ENCODE measurements around the gene DDX41.
A peak's percentile ranks its signal among the peaks of the same experiment; 100 is the strongest.

DDX41 gene

DNA sequence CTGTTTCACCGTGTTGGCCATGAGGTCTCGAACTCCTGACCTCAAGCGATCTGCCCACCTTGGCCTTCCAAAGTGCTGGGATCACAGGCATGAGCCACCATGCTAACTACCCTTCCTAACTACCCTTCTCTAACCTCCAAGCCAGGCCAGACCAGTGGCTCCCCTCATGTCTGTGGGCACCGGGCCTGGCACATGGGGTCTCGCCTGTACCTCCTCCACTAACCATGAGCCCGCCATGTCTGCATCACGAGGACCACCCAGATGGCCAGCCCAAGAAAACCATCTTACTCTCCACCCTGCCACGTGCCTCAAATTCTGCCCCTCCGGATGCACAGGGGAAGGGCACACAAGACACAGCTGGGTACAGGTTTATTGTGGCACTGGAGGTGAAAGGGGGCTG is 33.7 kb downstream of the DDX41 start:
- no peak for DNase-seq

- no peak for DNase-seq
Measured at GRCh38 chr5:177482359-177482795, 34.4 kb downstream of the DDX41 start.

- no peak for DNase-seq
Measured at GRCh38 chr5:177479774-177480173, 37.0 kb downstream of the DDX41 start.

- no peak for DNase-seq
Measured at GRCh38 chr5:177478711-177479646, 37.8 kb downstream of the DDX41 start.

DNA sequence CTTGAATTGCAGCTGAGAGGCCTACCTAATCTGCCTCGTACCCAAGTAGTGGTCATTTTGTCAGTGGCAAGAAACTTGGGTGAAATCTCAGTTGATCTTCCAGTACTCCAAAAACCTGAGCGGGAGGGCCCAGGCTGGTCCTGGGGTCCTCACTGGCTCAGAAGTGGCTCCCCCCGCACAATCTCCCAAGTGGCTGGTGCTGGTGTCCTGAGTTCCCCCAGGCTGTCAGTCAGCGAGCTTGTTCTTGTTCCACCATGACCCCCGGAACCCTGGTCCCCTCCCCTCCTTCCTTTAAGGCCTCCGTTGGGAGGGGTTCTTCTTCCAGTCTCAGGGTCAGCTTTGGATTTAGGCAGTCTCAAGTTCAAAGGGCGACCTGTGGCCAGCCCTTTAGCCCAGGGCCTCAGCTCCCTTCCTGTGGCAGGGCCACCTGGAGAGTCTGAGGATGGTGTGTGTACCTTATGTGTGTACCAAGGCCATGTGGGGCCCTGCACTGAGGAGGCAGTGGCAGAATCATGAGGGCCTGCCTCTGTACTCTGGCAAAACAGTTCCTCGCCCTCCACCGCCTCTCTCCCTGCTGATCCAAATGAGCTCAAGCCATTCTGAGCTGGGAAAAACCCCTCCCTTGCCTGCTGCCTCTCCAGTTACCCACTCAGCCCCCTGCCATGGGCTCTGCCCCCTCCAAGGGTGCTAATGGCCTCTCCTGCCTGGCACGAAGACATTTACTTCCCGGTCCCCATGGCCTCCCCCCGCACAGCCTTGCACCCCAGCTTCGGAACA is 38.9 kb downstream of the DDX41 start:
- DNase-seq, result no peak

DNA sequence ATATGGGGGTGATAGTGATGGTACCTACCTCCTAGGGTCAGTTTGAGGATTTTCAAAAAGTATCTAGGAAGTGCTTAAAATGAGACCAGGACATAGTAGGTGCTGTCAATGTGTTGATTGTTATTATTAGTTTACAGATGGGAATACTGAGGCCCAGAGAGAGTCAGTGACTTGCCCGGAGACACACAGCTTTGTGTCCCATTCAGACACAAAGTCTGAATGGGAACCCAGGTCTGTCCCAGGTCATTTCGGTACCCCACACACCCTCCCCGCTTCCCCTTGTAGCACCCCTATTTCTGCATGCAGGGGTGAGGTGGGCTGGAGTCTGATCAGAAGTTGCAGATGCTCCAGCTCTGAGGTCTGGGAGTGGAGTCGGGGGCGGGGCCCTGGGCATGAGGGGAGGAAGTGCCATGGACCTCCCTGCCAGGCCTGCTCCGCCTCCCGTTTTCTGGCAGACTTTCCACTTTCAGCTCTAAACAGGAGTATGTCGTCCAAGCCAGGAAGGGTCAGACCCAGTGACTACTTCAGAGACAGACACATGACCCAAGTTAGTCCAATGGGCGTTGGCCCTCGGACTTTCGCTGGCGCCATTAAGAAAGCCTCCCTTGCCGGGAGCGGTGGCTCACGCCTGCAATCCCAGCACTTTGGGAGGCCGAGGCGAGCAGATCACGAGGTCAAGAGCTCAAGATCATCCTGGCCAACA is 40.1 kb downstream of the DDX41 start:
- no peak for DNase-seq

DNA sequence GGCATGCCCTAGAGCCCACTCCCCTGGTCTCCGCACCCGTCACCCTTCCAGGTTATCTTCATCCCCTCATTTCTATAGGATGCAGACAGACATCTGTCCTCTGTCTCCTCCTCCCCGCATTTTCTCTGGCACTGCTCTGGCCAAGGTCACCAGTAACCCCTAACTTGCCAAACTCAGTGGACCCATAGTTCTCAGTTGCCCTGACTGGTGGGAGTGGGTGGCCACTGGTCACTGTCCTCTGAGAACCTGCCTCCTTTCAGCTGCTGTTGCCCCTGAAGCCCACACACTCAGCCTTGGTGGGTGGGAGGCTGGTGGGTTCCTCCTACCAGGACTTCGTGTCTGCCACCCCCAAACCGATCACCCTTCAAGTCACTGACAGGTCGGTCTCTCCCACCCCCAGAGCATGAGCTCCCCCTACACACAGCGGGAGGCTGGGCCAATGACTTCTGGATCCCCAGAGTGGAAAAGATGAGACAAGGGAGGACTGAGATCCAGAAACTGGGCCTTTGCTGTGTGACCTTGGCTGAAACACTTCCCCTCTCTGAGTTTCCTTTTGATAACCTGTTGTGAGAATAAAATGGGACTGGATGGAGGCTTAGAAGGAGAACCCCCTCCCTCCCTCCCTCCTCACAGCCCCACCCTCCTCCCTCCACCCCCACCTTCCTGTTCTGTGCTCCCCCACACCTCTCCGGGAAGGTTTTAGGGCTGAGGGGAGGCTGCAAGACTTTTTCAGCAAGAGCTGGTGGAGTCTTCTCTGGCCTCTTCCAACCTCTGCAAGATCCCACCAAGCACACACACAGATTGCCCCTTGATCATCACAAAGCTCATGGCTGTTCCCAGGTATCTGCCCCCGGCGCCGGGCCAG is 41.0 kb downstream of the DDX41 start:
- no peak for DNase-seq

GRCh38 chr5:177474846-177475562 is 41.8 kb downstream of the DDX41 start:
- DNase-seq, result no peak

DNA sequence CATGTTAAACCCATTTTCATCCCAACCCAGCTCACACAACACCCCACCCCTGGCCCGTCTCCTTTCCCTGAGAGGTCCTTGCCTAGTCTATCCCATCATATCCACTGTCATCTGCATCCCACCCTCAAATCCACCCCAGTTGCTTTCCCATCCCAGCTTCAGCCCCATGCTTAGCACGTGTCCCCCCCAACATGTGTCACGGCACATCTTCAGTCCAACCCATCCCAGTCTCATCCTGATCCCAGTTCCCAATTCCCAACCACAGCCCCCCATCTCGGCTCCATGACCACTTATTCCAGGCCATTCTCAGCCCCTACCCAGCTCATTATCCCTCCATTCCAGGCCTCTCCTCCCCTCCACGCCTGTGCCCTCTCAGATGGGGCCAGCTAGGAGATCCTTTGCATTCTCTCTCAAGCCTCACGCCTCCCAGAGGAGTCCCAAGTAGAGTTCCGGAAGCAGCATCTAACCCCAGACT is 42.7 kb downstream of the DDX41 start:
- no peak for DNase-seq

DNA sequence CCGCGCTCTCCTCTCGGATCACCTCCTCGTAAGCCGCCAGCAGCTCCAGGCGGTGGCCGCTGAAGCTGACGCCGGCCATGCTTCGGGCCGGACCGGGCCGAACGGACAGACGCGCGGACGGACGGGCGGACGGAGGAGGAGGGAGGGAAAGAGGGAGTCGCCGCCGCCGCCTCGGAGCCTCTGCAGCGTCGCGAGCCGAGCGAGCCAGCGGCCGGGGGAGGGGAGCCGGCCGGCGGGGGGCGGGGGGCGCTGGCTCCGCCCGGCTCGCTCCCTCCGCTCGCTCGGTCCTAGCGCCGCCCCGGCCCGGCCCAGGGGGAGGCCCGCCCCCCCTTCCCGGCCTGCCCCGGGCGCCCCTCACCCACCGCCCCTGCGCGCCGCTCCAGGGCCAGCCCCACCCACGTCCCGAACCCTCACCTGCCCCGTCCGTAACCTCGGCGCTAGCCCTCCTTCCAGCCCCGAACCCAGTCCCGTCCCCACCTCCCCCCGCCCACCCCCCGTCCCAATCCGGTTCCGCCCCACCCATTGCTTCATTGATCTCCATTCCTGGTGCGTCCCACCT is 43.2 kb downstream of the DDX41 start, which contains the start of gene DBN1:
Gene DBN1, minus strand, starts transcription at position 192 of the 559 bp plus-strand sequence. Its CDS starts 113 bp downstream, at position 79.
- DNase-seq, result peak in 1 of 2 experiments; percentile 72

GRCh38 chr5:177472460-177473442 is 44.0 kb downstream of the DDX41 start:
- DNase-seq, result peak in 1 of 2 experiments; percentile 48

- no peak for DNase-seq
Measured at GRCh38 chr5:177471610-177472356, 45.0 kb downstream of the DDX41 start.

DNA sequence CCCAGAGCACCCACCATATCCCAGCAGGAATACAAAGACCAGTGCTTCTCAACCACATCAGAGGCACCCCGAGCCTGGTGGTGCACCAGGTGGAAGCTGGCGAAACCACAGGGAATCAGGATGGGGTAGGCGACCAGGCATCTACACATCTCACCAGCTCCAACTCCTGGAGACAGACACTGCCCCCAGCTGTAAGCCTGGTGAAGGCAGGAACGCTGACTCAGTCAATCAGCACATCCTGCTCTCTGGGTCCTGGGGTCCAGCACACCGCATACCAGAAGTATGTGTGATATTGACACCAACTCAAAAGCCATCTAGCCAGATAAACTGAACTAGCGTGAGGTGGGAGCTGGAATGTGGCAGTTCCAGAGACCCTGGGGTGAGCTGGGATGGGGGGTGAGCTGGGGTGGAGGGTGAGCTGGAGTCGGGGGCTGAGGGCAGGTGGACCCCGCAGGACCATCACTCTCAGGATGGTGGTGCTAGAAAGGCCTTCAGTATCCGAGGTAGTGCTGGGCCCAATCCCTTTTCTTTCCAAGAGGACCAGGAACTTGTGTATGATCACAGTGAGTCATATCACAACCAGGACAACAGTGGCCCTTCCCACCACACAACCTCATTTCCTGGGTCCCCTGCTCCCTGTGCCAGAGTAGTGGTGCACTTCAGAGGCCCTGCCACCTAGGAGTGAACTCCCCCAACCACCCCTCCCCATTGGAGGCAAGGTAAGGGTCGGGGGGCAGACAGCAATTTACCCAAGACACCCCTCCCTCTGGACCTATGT is 45.8 kb downstream of the DDX41 start:
- no peak for DNase-seq

- DNase-seq, result no peak
Measured at GRCh38 chr5:177469750-177470525, 46.8 kb downstream of the DDX41 start.

DNA sequence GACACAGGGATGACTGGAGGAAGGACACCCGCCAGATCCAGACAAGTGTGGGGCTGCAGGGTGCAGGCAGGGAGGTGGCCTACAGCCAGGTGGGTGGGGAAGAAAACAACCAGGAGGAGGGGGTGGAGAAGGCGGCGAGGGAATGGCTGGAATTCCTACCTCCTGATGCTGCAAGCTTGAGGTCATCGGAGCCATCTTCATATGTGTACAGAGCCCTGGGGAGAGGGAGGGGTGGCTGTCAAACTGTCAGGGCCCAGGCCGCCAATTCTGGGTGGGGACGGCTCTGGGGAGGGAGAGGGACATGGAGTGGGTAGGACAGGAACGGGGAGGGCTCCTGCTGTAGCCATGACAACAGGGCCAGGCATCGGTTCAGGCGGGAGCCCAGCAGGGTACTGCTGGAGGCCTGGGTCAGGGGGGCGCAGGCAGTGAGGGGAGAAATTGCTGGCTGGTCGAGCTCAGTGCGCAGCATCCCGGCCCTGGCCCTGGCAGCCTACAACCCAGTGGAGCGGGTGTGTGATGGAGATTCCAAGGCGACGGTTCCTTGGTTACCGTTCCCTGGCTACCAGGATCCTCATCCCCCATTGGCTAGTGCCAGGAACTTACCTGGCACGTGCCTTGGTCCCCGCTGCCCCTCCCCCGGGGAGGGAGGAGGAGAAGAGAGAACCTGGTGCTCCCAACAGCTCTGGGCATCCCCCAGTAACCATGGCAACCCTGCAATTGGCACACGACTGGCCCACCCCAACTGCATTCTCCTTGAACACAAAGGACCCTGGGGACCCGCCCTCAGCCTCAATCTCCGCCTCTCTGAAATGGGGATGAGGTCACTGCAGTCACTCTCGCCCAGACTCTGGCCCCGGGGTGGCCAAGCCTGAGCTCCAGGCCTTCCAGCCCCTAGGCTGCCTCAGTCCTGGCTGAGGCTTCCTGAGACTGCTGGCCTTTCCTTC is 47.8 kb downstream of the DDX41 start:
- DNase-seq, result no peak

DNA sequence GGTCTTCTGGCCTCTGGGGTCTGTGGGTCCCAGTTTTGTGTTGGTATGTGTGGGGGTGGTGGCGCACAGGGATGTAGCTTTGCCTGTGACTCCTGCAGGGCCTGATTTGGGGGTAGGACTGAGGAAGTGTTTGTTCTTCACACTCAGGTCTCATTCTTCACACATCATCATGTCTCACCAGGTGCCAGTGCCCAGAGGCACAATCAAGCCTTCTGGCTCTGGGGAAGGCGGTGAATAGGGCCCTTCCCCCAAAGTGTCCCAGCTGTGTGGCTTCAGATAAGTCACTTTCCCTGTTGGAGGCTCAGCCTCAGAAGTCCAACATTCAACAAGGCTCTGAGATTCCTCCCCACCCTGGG is 48.5 kb downstream of the DDX41 start:
- DNase-seq, result no peak
